GM12891 (cell line): ENCODE data around the gene PNMA6A. TPM values are rescaled to one million over a fixed set of nuclear protein-coding genes. Genes with fewer than 3 reads are reported as not detected.
"Not testable (repeated sequence)": the region's sequence is repeated elsewhere in the genome, so short reads cannot be mapped to it uniquely, and the experiment has no call there.

ENCODE experiments used
- DNase-seq: peaks from one replicate; pipeline ENCODE4 v3.0.0; 2011; ENCODE audit warnings: low spot score; ENCODE audit not compliant: insufficient read length
- FAIRE-seq: peaks from 2 replicates; lab custom pipeline; 2011; peaks lifted over from hg19 to GRCh38; lab: Jason Lieb, UNC
- PAX5 ChIP-seq: IDR thresholded peaks from 2 replicates; pipeline ENCODE4 v1.6.1; 2011; ENCODE audit warnings: low read length, moderate library complexity, mild to moderate bottlenecking; ENCODE audit not compliant: insufficient read depth, severe bottlenecking
- POLR2A ChIP-seq: IDR thresholded peaks from 2 replicates; pipeline ENCODE4 v1.6.1; 2011; ENCODE audit warnings: low read depth, low read length, control low read depth
- POLR2AphosphoS5 ChIP-seq: IDR thresholded peaks from 2 replicates; pipeline ENCODE4 v1.6.1; 2011; ENCODE audit warnings: low read depth, low read length, control low read depth
- POU2F2 ChIP-seq: IDR thresholded peaks from 2 replicates; pipeline ENCODE4 v1.6.1; 2011; ENCODE audit warnings: low read depth, mild to moderate bottlenecking, control low read depth, low read length, moderate library complexity
- SPI1 ChIP-seq: IDR thresholded peaks from 2 replicates; pipeline ENCODE4 v1.6.1; 2011; ENCODE audit warnings: low read depth, low read length, control low read depth
- TAF1 ChIP-seq: IDR thresholded peaks from 2 replicates; pipeline ENCODE4 v1.6.1; 2011; ENCODE audit warnings: low read depth, low read length, control low read depth
- polyA plus RNA-seq: library from polyadenylated mRNA; unstranded; fragments of >200 nt; gene quantifications from one replicate; pipeline ENCODE4 v1.2.1, GENCODE V29; 2012; ENCODE audit warnings: low read depth, missing spikeins, inconsistent platforms; ENCODE audit not compliant: missing spikeins

PNMA6A gene
- polyA plus RNA-seq, result 0.08 TPM

- not testable (repeated sequence) for FAIRE-seq
Observed at GRCh38 chrX:153071909-153072583, at the start of gene PNMA6A. TSS of gene PNMA6A (plus strand) at chrX:153072454. CDS start at chrX:153073063, 609 bp downstream.

GRCh38 chrX:153026501-153026900, 45.8 kb upstream of the PNMA6A start:
- FAIRE-seq, DNase-seq: not testable (repeated sequence)

More at GRCh38 chrX:153071909-153072583, at the start of gene PNMA6A:
- not testable (repeated sequence) for DNase-seq

GRCh38 chrX:153028487-153028886, 43.8 kb upstream of the PNMA6A start:
- not testable (repeated sequence) for DNase-seq, FAIRE-seq

GRCh38 chrX:153029162-153029561, 43.1 kb upstream of the PNMA6A start:
- FAIRE-seq (no peak), DNase-seq (no peak)
- TF ChIP-seq PAX5, result no peak
- no peak for TF ChIP-seq POLR2A
- TF ChIP-seq TAF1, result no peak
- TF ChIP-seq SPI1, result no peak
- TF ChIP-seq POU2F2, result no peak
- no peak for TF ChIP-seq POLR2AphosphoS5

GRCh38 chrX:153029875-153030274, 42.4 kb upstream of the PNMA6A start:
- no peak for TF ChIP-seq TAF1
- no peak for TF ChIP-seq POU2F2
- TF ChIP-seq POLR2A, result no peak
- no peak for TF ChIP-seq PAX5
- TF ChIP-seq POLR2AphosphoS5, result no peak
- no peak for TF ChIP-seq SPI1
- DNase-seq (no peak), FAIRE-seq (no peak)

- FAIRE-seq (peak; percentile 38), DNase-seq (no peak)
- no peak for TF ChIP-seq PAX5
- TF ChIP-seq SPI1, result no peak
- no peak for TF ChIP-seq POLR2AphosphoS5
- TF ChIP-seq POLR2A, result no peak
- TF ChIP-seq POU2F2, result no peak
- no peak for TF ChIP-seq TAF1
Observed at GRCh38 chrX:153030801-153031200, 41.5 kb upstream of the PNMA6A start.

- TF ChIP-seq POU2F2 (no peak), TAF1 (peak; percentile 66), SPI1 (no peak), POLR2AphosphoS5 (peak; percentile 54; the same call in 1 of the 2 replicates), POLR2A (peak; percentile 66; the same call in 1 of the 2 replicates), PAX5 (peak; percentile 67)
- FAIRE-seq (peak; percentile 99), DNase-seq (peak; percentile 68)
Observed at GRCh38 chrX:153032397-153033118, 39.7 kb upstream of the PNMA6A start.

GRCh38 chrX:153049093-153049492, 23.2 kb upstream of the PNMA6A start:
- DNase-seq (no peak), FAIRE-seq (no peak)
- TF ChIP-seq POU2F2 (no peak), PAX5 (no peak), POLR2AphosphoS5 (no peak), TAF1 (no peak), POLR2A (no peak), SPI1 (no peak)

GRCh38 chrX:153052534-153052933, 19.7 kb upstream of the PNMA6A start:
- no peak for FAIRE-seq
- TF ChIP-seq SPI1 (no peak), PAX5 (no peak), POLR2A (no peak), TAF1 (no peak), POU2F2 (no peak), POLR2AphosphoS5 (no peak)

GRCh38 chrX:153055871-153056749, 16.1 kb upstream of the PNMA6A start, which contains the start of gene PNMA3:
TSS of gene PNMA3 (plus strand) at chrX:153056470. CDS start at chrX:153057056, 586 bp downstream.
- TF ChIP-seq SPI1, result no peak
- TF ChIP-seq POLR2A, result no peak
- TF ChIP-seq TAF1, result no peak
- TF ChIP-seq PAX5, result no peak
- TF ChIP-seq POLR2AphosphoS5, result no peak
- TF ChIP-seq POU2F2, result no peak
- DNase-seq (no peak), FAIRE-seq (no peak)

More at GRCh38 chrX:153052534-153052933, 19.7 kb upstream of the PNMA6A start:
- DNase-seq, result no peak
